Lung (tissue), 12 donors: ENCODE data around the gene CBLN1. TPM values are rescaled to one million over a fixed set of nuclear protein-coding genes. Genes with fewer than 3 reads are reported as not detected.

Experiments
- ATAC-seq: fragments of 200-7000 bp; cut with Tn5 transposase; one replicate; pipeline ENCODE4 v1.9.1; 2020; ENCODE audit warnings: moderate number of reproducible peaks; ENCODE audit not compliant: insufficient read depth, low FRiP score
- DNase-seq, 3 donors: peaks; one replicate each; pipeline ENCODE4 v3.0.0-alpha.2; 2013 to 2017
- H3K27ac ChIP-seq, 2 donors: one replicate each; pipeline ENCODE4 v1.5.1; 2013; ENCODE audit warnings: mild to moderate bottlenecking in 2 of 2, moderate library complexity in 2 of 2, control low read depth in 1 of 2, inconsistent platforms in 1 of 2, low read depth in 1 of 2, low read length in 1 of 2
- H3K27me3 ChIP-seq, 3 donors: one replicate each; pipeline ENCODE4 v1.5.1; 2013; ENCODE audit warnings: low read length in 2 of 3; ENCODE audit not compliant: control insufficient read depth in 3 of 3, insufficient read depth in 3 of 3
- H3K36me3 ChIP-seq, 4 donors: one replicate each; pipeline ENCODE4 v1.5.1; 2013; ENCODE audit warnings: low read length in 4 of 4, mild to moderate bottlenecking in 1 of 4, moderate library complexity in 1 of 4; ENCODE audit not compliant: control insufficient read depth in 4 of 4, insufficient read depth in 4 of 4
- H3K4me1 ChIP-seq, 5 donors: one replicate each; pipeline ENCODE4 v1.5.1; 2013; ENCODE audit warnings: low read length in 5 of 5, mild to moderate bottlenecking in 2 of 5, moderate library complexity in 1 of 5; ENCODE audit not compliant: control insufficient read depth in 5 of 5, insufficient read depth in 5 of 5
- H3K4me3 ChIP-seq: one replicate; pipeline ENCODE4 v1.5.1; 2013; ENCODE audit warnings: mild to moderate bottlenecking, control low read depth, moderate library complexity
- H3K9ac ChIP-seq, 2 donors: one replicate each; pipeline ENCODE4 v1.5.1; 2013; ENCODE audit warnings: low read length in 2 of 2, control low read depth in 1 of 2; ENCODE audit not compliant: insufficient read depth in 1 of 2
- H3K9me3 ChIP-seq, 4 donors: one replicate each; pipeline ENCODE4 v1.5.1; 2013; ENCODE audit warnings: low read length in 3 of 4, mild to moderate bottlenecking in 1 of 4, moderate library complexity in 1 of 4; ENCODE audit not compliant: control insufficient read depth in 4 of 4, insufficient read depth in 3 of 4
- WGBS, 2 donors: extraction: QIAGEN DNeasy Blood & Tissue Kit; methylation state at CpG; one replicate each; pipeline ENCODE4 v1.1.7; 2013; 5-methylcytosine and 5-hydroxymethylcytosine counted together
- polyA plus RNA-seq, 2 donors: library from polyadenylated mRNA; stranded (reverse); fragments of 200-250 nt; gene quantifications; one replicate each; pipeline ENCODE4 v1.2.1, GENCODE V29; 2013
- total RNA-seq, 2 donors: library from RNA; depleted of rRNA in 1 of 2; stranded (reverse); fragments of >200 nt in 1 of 2; gene quantifications; one replicate each; pipeline ENCODE4 v1.2.1, GENCODE V29; 2014 to 2021
- TF ChIP-seq, protein P1 (sequence below): IDR thresholded peaks from 2 replicates; pipeline ENCODE4 v1.5.1; 2012; ENCODE audit warnings: mild to moderate bottlenecking; ENCODE audit errors: control extremely low read depth, extremely low read depth
- donor health status: control.
- donor health status: control.
- donor health status: Bipolar disorder and iron deficiency.
- donor health status: healthy.
- donor health status: DM: yes; HTN: yes; CAD: no.

CBLN1 gene
- total and polyA plus RNA-seq, 4 donors, result 0.40 to 0.43 TPM; not detected in 2

DNA sequence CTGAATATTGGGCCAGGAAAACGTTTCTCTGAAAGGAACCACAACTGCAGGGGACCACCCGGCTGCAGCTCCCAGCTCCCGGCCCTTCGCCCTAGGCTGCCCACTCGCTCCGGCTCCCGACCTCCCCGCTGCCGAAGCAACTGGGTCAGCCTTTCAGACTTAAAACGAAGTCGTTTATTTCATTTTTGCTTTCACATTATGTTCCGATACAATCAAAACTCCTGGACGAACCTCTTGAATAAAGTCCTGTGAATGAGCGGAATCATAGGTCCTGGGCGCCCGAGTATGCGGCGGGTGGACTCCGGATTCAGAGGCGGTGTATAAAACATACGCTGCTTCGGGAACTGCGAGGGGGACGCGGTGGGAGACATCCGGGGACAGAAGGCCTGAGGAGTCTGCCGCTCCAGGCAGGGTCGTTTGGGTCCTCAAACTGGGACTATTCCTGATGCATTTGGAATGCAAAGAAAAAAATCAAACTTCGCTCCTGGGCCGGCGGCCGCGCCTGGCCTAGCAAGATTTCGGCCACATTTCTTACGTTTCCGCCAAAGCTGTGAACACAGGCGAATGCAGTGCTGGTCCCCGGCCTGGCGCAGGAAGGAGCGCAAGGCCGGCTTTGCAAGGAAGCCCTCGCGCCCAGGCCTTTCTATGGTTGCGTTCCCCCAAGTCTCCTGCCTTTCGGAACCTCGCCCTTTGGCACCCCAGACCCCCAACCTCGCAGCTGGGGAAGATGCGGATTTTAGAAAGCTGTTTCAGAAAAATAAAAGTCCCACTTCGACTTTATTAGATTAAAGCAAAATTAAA lies 3.7 kb downstream of the CBLN1 start:
- Histone ChIP-seq H3K27me3 (peaks cover 21 to 88% (median 82%) of the 10 kb centered on the region in 3 donors), H3K4me1 (peaks cover 0 to 19% (median 6%) of the 10 kb centered on the region in 5 donors)

DNA sequence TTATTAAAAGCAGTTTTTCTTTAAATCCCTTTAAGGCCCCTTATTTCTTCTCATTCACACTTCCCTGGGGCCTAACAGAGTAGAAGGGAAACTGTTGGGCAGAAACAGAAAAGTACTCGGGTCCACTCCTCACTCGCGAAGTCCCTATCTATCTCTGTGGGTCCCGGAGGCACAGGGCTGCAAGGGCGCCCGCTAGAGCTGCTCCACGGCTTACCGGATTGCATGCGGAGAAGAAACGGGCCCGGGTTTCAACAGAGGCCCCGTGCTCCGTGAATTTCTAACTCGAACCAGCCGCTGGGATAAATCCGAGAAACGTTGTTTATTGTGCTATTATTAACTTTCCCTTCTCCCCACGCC lies 4.3 kb downstream of the CBLN1 start:
- no peak for ATAC-seq
- peaks cover 0 to 13% (median 0%) of the 10 kb centered on the region in 4 donors for H3K9me3 ChIP-seq
- peaks cover 0 to 15% (median under 1%) of the 10 kb centered on the region in 5 donors for H3K4me1 ChIP-seq
- peaks cover 21 to 87% (median 82%) of the 10 kb centered on the region in 3 donors for H3K27me3 ChIP-seq
- no peaks in the 10 kb centered on the region for H3K36me3 ChIP-seq
- no peak overlapping the region for H3K9ac ChIP-seq
- TF ChIP-seq, protein P1, sequence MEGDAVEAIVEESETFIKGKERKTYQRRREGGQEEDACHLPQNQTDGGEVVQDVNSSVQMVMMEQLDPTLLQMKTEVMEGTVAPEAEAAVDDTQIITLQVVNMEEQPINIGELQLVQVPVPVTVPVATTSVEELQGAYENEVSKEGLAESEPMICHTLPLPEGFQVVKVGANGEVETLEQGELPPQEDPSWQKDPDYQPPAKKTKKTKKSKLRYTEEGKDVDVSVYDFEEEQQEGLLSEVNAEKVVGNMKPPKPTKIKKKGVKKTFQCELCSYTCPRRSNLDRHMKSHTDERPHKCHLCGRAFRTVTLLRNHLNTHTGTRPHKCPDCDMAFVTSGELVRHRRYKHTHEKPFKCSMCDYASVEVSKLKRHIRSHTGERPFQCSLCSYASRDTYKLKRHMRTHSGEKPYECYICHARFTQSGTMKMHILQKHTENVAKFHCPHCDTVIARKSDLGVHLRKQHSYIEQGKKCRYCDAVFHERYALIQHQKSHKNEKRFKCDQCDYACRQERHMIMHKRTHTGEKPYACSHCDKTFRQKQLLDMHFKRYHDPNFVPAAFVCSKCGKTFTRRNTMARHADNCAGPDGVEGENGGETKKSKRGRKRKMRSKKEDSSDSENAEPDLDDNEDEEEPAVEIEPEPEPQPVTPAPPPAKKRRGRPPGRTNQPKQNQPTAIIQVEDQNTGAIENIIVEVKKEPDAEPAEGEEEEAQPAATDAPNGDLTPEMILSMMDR, result no peak
- H3K27ac ChIP-seq, result no peak overlapping the region
- DNase-seq, result no peak
- H3K4me3 ChIP-seq, result no peak overlapping the region
- 5 to 6% methylated on average over 18 of the region's 18 CpGs for WGBS, 2 donors

More for the DNA sequence above, 3.7 kb downstream of the CBLN1 start:
- TF ChIP-seq, protein P1, result no peak
- WGBS, 2 donors, result 5 to 6% methylated on average over 49 of the region's 49 CpGs
- Histone ChIP-seq H3K9ac (no peak overlapping the region), H3K4me3 (no peak overlapping the region), H3K36me3 (no peaks in the 10 kb centered on the region), H3K9me3 (peaks cover 0 to 11% (median 0%) of the 10 kb centered on the region in 4 donors), H3K27ac (no peak overlapping the region)
- ATAC-seq (no peak), DNase-seq (no peak)

DNA sequence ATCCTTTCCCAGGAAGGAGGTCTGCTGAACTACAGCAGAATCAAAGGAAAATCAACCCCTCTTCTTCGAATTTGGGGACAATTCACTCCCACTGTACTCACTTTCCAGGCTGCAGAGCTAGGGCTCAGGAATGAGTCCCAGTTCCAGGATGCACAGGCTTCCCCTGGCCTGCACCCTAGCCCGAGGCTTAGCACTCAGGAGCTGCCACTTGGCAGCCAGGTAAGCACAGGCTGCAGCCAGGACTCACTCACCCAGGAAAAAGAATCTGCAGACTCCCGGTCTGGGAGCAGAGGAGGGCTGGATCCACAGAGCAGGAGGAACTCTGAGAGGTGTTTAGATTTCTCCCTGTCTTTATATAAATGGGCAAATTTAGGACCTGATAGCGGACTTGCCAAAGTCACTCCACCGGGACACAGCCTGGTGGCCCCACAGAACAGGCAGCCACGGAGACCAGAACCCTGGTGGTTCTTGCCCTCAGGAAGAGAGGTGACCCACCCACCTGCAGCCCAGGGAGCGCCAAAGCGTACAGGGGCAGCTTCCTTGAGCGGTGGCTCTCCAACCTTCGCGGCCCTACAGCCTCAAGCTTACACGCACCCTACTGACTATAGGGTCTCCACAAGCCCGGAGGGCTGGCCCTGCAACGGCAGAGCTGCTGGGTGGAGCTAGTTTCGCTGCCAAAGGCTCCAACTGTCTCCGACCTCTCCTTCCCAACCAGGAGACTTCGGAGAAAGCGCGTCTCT lies 4.8 kb downstream of the CBLN1 start:
- Histone ChIP-seq H3K9me3 (peaks cover 0 to 12% (median 0%) of the 10 kb centered on the region in 4 donors), H3K27ac (no peak overlapping the region), H3K36me3 (no peaks in the 10 kb centered on the region), H3K4me1 (peaks cover 0 to 10% (median 0%) of the 10 kb centered on the region in 5 donors), H3K4me3 (no peak overlapping the region), H3K27me3 (peaks cover 21 to 88% (median 82%) of the 10 kb centered on the region in 3 donors), H3K9ac (no peak overlapping the region)
- TF ChIP-seq, protein P1, result no peak
- 11% methylated on average over 19 of the region's 19 CpGs for WGBS, 2 donors
- DNase-seq, result no peak
- ATAC-seq, result no peak
